GM10847 (cell line): ENCODE measurements around the gene EGFR.

Experiments used
- POLR2A ChIP-seq: IDR thresholded peaks from 2 replicates; pipeline ENCODE4 v1.6.1; 2011; ENCODE audit not compliant: insufficient read length; ENCODE audit errors: extremely low read depth

EGFR gene

GRCh38 chr7:55018361-55019190, at the start of gene EGFR:
EGFR (plus strand) TSS chr7:55019017; CDS start chr7:55019278, 261 bp downstream.
- TF ChIP-seq POLR2A = no peak

- TF ChIP-seq POLR2A = no peak
These were observed 49.4 kb upstream of the EGFR start for GRCh38 chr7:54969208-54969967.

- TF ChIP-seq POLR2A = no peak
These were observed 46.0 kb upstream of the EGFR start for GRCh38 chr7:54972733-54973294.

DNA sequence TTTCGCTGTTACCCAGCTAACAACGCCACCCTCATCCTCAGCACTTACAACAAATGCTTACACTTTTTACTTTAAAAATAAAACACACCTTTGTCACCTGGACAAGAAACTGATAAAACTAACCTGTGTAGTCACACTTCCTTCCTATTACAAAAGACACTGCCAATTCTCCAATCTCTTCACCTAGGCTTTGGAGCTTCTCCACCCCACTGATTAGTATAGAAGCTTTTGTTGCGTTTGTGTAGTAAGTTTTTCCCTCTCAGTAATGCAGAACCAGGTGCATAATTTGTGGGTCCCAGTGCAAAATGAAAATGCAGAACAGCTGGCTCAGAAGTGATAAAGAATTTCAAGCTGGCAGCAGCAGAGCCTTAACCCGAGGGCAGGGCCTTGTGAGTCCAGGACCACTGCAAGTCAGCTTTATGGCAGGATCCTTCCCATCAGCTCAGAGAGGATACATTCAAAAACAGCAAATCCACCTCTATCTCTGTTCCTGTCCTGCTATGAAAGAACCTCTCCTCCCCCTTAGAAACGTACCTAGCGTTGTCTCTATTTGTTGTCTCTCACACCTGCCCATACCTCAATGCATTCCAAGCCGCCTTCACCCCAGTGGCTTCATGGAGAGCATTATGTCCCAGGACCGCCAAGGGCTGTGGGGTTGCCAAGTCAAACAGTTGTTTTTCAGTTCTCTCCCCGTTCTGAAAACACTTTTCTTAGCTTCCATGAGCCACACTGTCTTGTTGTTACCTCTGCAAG, 40.3 kb upstream of the EGFR start:
- no peak for TF ChIP-seq POLR2A

DNA sequence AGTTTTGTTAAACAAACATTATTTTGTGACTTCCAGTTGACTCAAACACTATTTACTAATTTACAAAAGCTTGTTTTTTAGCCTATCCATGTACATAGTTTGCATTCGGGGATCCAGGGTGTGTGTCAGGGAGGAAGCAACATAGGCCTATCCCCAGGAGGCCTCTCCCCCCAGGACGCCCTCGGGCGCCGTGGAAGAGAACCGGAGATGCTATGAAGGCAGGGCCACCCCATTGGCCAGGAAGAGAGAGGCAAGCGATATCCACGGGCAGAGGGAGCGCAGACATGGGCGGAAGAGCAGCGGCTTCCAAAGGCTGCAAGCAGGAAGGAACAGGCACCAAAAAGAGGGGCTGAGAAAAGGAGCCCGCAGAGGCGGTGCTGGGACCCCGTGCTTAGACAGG, 38.3 kb upstream of the EGFR start:
- no peak for TF ChIP-seq POLR2A

- TF ChIP-seq POLR2A = no peak
These were observed 36.9 kb upstream of the EGFR start for GRCh38 chr7:54981913-54982312.

DNA sequence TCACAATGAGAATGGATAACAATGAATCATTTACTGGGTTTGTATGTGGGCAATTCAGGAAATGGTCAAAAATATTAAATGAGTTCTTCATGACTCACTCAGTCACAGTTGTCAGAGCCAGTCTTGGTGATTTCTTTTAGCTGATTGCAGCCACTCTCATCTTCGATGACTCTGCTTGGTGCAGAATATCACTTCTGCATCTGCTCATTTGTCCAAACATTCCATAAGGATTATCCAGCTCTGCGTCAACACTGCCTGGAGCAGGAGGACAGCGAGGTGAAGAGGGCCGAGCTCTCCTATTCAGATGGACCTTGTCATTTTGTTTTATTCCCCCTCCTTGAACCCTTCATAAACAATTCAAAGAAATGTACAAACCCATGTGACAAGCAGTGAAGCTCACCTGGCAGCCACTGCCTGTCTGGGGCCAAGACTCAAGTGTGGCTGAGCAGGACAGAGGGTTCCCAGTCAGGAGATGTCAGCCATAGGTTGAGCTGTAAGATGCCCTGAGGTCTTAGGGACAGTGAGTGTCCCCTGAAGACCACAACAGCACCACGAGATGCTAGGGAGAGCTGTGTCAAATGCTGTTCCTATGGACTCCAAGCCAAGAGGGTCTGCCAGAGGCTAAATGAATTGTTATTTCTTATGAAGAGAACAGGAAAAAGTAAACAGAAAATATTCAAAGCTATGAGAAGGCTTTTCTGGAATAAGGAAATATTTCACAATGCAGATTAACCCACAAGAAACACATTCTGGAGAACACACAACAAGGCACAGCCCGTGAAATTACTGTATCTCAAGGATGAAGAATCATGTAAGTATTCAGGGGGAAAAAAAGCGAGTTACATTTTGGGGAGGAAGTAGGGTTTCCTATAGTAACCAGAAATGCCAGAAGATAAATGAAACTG, 33.1 kb upstream of the EGFR start:
- TF ChIP-seq POLR2A = no peak

- no peak for TF ChIP-seq POLR2A
These were observed 32.1 kb upstream of the EGFR start for GRCh38 chr7:54986716-54987115.

GRCh38 chr7:54987772-54988171, 31.0 kb upstream of the EGFR start:
- TF ChIP-seq POLR2A = no peak

- no peak for TF ChIP-seq POLR2A
These were observed 30.3 kb upstream of the EGFR start for GRCh38 chr7:54988516-54988915.

GRCh38 chr7:54989453-54990225, 29.2 kb upstream of the EGFR start:
- no peak for TF ChIP-seq POLR2A

DNA sequence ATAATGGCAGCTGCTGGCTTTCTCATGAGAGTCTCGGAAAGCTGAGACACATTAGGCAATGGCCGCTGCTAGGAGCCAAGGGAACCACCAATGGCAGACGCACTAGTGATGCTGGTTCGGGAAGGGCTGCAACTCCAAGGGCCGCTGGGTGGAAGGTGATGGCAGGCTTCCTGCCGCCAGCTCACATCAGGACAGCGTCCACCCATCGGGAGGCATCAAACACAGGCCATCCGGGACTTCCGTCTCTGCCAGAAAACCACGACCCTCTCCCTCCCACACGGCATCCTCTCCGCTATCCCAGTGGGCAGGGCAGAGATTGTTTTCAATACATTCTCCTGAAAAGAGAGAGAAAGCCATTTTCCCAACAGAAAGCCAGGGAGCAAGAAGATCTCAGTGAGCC, 27.5 kb upstream of the EGFR start:
- TF ChIP-seq POLR2A = no peak

DNA sequence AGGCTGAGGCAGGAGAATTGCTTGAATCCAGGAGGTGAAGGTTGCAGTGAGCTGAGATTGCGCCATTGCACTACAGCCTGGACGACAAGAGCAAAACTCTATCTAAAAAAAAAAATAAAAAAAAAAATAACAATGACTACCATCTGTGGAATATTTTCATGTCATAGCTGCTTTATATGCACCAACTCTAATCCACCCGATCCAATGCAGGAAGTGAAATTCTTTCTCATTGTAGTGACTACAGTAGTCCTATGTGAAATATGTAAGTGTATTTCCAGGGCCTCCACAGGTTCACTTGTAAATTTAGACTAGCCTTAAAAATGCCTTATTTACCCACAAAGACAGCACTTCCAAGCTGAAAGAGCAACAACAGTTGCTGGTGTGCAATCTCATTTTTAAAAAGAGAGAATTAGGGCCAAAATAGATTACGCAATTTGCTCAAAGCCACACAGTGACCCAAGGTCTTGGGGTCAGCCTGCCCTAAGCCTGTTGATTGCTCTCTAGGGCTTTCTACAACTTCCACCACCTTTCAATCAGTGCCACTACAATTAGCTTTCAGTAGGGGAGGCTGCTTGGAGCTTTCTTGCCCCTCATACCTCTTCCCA, 25.8 kb upstream of the EGFR start:
- TF ChIP-seq POLR2A = no peak
